GM23338 (cell line): Measurements from ENCODE around the gene PPP6R2. TPM values are rescaled to one million over a fixed set of nuclear protein-coding genes. Genes with fewer than 3 reads are reported as not detected.
A peak's percentile ranks its signal among the peaks of the same experiment; 100 is the strongest.

Experiments used
- ATAC-seq: fragments of 200-7000 bp; cut with Tn5 transposase; 3 replicates; pipeline ENCODE4 v1.9.1; 2020
- DNase-seq: peaks from one replicate; pipeline ENCODE4 v3.0.0-alpha.2; 2015; ENCODE audit warnings: low spot score
- H2AFZ ChIP-seq: fragments of 200-600 bp; sonication (generic); 2 replicates; pipeline ENCODE4 v1.8.0; 2016; ENCODE audit warnings: antibody characterized with exemption, mild to moderate bottlenecking, moderate library complexity
- H3F3A ChIP-seq: fragments of 200-600 bp; sonication (generic); replicated peaks from 2 replicates; pipeline ENCODE4 v1.8.0; 2017; ENCODE audit warnings: antibody characterized with exemption, mixed run types, low read depth
- H3K27ac ChIP-seq: fragments of 200-600 bp; sonication (generic); 2 replicates; pipeline ENCODE4 v1.6.1; 2016; ENCODE audit warnings: low read depth
- H3K27me3 ChIP-seq: fragments of 200-600 bp; sonication (generic); 2 replicates; pipeline ENCODE4 v1.8.0; 2016; ENCODE audit warnings: mild to moderate bottlenecking, mixed run types, moderate library complexity; ENCODE audit not compliant: insufficient read depth
- H3K36me3 ChIP-seq: fragments of 200-600 bp; sonication (generic); 2 replicates; pipeline ENCODE4 v1.8.0; 2016; ENCODE audit warnings: mild to moderate bottlenecking; ENCODE audit not compliant: insufficient read depth
- H3K4me1 ChIP-seq: fragments of 200-600 bp; sonication (generic); 2 replicates; pipeline ENCODE4 v1.8.0; 2016; ENCODE audit warnings: mild to moderate bottlenecking, moderate library complexity; ENCODE audit not compliant: insufficient read depth
- H3K4me2 ChIP-seq: fragments of 200-600 bp; sonication (generic); 2 replicates; pipeline ENCODE4 v1.7.1; 2017; ENCODE audit warnings: mixed run types
- H3K4me3 ChIP-seq: fragments of 200-600 bp; sonication (generic); 2 replicates; pipeline ENCODE4 v1.6.1; 2016; ENCODE audit warnings: mixed run types
- H3K79me2 ChIP-seq: fragments of 200-600 bp; sonication (generic); replicated peaks from 2 replicates; pipeline ENCODE4 v1.8.0; 2017; ENCODE audit warnings: mild to moderate bottlenecking; ENCODE audit not compliant: insufficient read depth
- H3K9me2 ChIP-seq: fragments of 200-600 bp; sonication (generic); 2 replicates; pipeline ENCODE4 v1.8.0; 2017; ENCODE audit not compliant: insufficient read depth
- H4K20me1 ChIP-seq: fragments of 200-600 bp; sonication (generic); replicated peaks from 2 replicates; pipeline ENCODE4 v1.8.0; 2017; ENCODE audit warnings: mild to moderate bottlenecking; ENCODE audit not compliant: insufficient read depth
- H3K27ac Mint-ChIP-seq: 2 replicates; pipeline ENCODE4 v1.8.0; 2020; ENCODE audit warnings: inconsistent platforms, mild to moderate bottlenecking, moderate library complexity, mixed read lengths
- H3K27me3 Mint-ChIP-seq: 3 replicates; pipeline ENCODE4 v1.8.0; 2022; ENCODE audit warnings: low read depth, mild to moderate bottlenecking, moderate library complexity, mixed read lengths, inconsistent platforms; ENCODE audit not compliant: insufficient read depth, poor library complexity
- H3K36me3 Mint-ChIP-seq: 3 replicates; pipeline ENCODE4 v1.8.0; 2021; ENCODE audit warnings: low read depth, mild to moderate bottlenecking, inconsistent platforms, moderate library complexity, mixed read lengths
- H3K4me1 Mint-ChIP-seq: 3 replicates; pipeline ENCODE4 v1.8.0; 2020; ENCODE audit warnings: mild to moderate bottlenecking, inconsistent platforms, mixed read lengths
- H3K4me3 Mint-ChIP-seq: 3 replicates; pipeline ENCODE4 v1.8.0; 2021; ENCODE audit warnings: moderate library complexity, mild to moderate bottlenecking, inconsistent platforms, mixed read lengths
- H3K9me3 Mint-ChIP-seq: 3 replicates; pipeline ENCODE4 v1.8.0; 2020; ENCODE audit warnings: moderate library complexity, mild to moderate bottlenecking, inconsistent platforms, mixed read lengths
- CREB1 ChIP-seq: fragments of 250-450 bp; sonication (Bioruptor Pico); IDR thresholded peaks from 2 replicates; pipeline ENCODE4 v1.5.0; 2020; ENCODE audit warnings: low read depth, mild to moderate bottlenecking, moderate library complexity
- EZH2 ChIP-seq: fragments of 200-600 bp; sonication (generic); IDR thresholded peaks from one replicate; pipeline ENCODE4 v1.8.0; 2017; ENCODE audit warnings: antibody characterized with exemption, mild to moderate bottlenecking, low read depth; ENCODE audit not compliant: unreplicated experiment
- EZH2phosphoT487 ChIP-seq: fragments of 200-600 bp; sonication (generic); IDR thresholded peaks from one replicate; pipeline ENCODE4 v1.8.1; 2018; ENCODE audit warnings: antibody characterized with exemption; ENCODE audit not compliant: unreplicated experiment
- JUNB ChIP-seq: IDR thresholded peaks from one replicate; pipeline ENCODE4 v1.6.1; 2016; ENCODE audit warnings: antibody characterized with exemption; ENCODE audit not compliant: unreplicated experiment
- NANOG ChIP-seq: IDR thresholded peaks from 2 replicates; pipeline ENCODE4 v1.6.1; 2016; ENCODE audit warnings: antibody characterized with exemption, borderline replicate concordance
- POLR2AphosphoS5 ChIP-seq: IDR thresholded peaks from 2 replicates; pipeline ENCODE4 v1.6.1; 2016; ENCODE audit warnings: antibody characterized with exemption, low read depth
- STAT1 ChIP-seq: IDR thresholded peaks from one replicate; pipeline ENCODE4 v1.6.1; 2016; ENCODE audit warnings: antibody characterized with exemption; ENCODE audit not compliant: unreplicated experiment
- ZNF114 ChIP-seq: fragments of 250-450 bp; sonication (Bioruptor Pico); IDR thresholded peaks from 2 replicates; pipeline ENCODE4 v1.5.0; 2020; ENCODE audit warnings: mild to moderate bottlenecking, moderate library complexity
- ZNF331 ChIP-seq: fragments of 250-450 bp; sonication (Bioruptor Pico); IDR thresholded peaks from 2 replicates; pipeline ENCODE4 v1.5.0; 2020; ENCODE audit warnings: low read depth, mild to moderate bottlenecking, moderate library complexity
- polyA plus RNA-seq: library from polyadenylated mRNA; unstranded; fragments of >200 nt; fragmentation: Nextera tagmentation; extraction: Ambion mirVana; gene quantifications from 2 replicates; pipeline ENCODE4 v1.2.1, GENCODE V29; 2016
- total RNA-seq: library from RNA; depleted of rRNA; stranded (reverse); fragments of >200 nt; shearing (Covaris generic); gene quantifications from 2 replicates; pipeline ENCODE4 v1.2.3, GENCODE V29; 2014
- TF ChIP-seq, protein P1 (sequence below): IDR thresholded peaks from one replicate; pipeline ENCODE4 v1.6.1; 2018; ENCODE audit warnings: antibody characterized with exemption; ENCODE audit not compliant: unreplicated experiment
- TF ChIP-seq, protein P2 (sequence below), 2 experiments: fragments of 200-600 bp in 1 of 2; sonication (generic) in 1 of 2; conservative IDR thresholded peaks; 2 replicates each; pipeline versions ENCODE4 v1.5.1 to v1.6.1; 2016 to 2017; ENCODE audit warnings: antibody characterized with exemption in 2 of 2, low read depth in 2 of 2, mild to moderate bottlenecking in 2 of 2, moderate library complexity in 1 of 2
- TF ChIP-seq, protein P3 (sequence below): fragments of 250-450 bp; sonication (Bioruptor Pico); IDR thresholded peaks from 2 replicates; pipeline ENCODE4 v1.5.0; 2020; ENCODE audit warnings: mild to moderate bottlenecking, moderate library complexity
- TF ChIP-seq, protein P4 (sequence below): IDR thresholded peaks from 2 replicates; pipeline ENCODE4 v1.6.1; 2016; ENCODE audit warnings: antibody characterized with exemption

PPP6R2 gene
- total and polyA plus RNA-seq, 2 experiments from 2014 or later = 11.9 to 45.8 TPM

DNA sequence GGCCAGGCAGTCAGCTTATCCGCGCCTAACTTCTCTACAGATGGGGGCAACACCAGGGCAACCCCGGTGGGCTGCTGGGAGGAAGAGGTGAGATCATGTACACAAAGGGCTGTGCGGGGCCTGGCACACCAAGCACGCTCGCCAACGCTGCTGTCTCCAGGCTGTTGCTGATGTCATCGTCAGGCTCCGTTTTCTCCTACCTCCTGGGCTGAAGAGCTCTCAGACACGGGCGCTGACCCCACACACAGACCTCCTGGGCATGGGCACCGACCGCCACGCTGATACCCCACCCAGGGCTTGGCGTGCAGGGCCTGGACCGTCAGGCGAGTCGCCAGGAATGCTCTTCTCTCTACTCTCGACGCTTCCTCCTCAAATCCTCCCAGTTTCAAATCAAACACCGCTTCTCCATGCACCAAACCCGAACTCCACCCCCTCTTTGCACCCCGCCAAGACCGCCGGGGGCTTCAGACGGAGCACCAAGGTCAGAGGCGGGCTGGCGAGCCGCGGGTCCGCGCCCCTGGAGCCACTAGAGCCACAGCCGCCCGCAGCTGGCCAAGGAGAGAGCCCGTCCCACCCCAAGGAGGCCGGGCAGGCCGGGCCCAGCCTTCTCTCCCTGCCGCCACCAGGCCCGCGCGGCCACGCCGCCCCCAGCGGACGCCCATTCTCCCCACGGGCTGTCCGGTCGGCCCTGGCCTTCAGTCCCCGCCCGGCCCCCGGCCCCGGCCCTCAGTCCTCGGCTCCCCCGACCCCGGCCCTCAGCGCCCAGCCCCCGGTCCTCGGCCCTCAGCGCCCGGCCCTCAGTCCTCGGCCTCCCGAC, 130.9 kb downstream of the PPP6R2 start:
- H3K9me3 Mint-ChIP-seq = no peaks in the 10 kb centered on the region; the same call in 2 of the 3 replicates

More for the DNA sequence above, 130.9 kb downstream of the PPP6R2 start:
- H3F3A ChIP-seq = no peaks in the 10 kb centered on the region
- TF ChIP-seq, protein P1, sequence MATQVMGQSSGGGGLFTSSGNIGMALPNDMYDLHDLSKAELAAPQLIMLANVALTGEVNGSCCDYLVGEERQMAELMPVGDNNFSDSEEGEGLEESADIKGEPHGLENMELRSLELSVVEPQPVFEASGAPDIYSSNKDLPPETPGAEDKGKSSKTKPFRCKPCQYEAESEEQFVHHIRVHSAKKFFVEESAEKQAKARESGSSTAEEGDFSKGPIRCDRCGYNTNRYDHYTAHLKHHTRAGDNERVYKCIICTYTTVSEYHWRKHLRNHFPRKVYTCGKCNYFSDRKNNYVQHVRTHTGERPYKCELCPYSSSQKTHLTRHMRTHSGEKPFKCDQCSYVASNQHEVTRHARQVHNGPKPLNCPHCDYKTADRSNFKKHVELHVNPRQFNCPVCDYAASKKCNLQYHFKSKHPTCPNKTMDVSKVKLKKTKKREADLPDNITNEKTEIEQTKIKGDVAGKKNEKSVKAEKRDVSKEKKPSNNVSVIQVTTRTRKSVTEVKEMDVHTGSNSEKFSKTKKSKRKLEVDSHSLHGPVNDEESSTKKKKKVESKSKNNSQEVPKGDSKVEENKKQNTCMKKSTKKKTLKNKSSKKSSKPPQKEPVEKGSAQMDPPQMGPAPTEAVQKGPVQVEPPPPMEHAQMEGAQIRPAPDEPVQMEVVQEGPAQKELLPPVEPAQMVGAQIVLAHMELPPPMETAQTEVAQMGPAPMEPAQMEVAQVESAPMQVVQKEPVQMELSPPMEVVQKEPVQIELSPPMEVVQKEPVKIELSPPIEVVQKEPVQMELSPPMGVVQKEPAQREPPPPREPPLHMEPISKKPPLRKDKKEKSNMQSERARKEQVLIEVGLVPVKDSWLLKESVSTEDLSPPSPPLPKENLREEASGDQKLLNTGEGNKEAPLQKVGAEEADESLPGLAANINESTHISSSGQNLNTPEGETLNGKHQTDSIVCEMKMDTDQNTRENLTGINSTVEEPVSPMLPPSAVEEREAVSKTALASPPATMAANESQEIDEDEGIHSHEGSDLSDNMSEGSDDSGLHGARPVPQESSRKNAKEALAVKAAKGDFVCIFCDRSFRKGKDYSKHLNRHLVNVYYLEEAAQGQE = no peak
- TF ChIP-seq CREB1 (CRISPR knock-in tag) = no peak
- no peak for TF ChIP-seq POLR2AphosphoS5
- TF ChIP-seq EZH2phosphoT487 = no peak
- no peak for TF ChIP-seq ZNF114 (CRISPR knock-in tag)
- no peak for TF ChIP-seq ZNF331
- TF ChIP-seq NANOG = no peak
- TF ChIP-seq EZH2 = no peak
- no peak for TF ChIP-seq JUNB
- TF ChIP-seq, protein P2, sequence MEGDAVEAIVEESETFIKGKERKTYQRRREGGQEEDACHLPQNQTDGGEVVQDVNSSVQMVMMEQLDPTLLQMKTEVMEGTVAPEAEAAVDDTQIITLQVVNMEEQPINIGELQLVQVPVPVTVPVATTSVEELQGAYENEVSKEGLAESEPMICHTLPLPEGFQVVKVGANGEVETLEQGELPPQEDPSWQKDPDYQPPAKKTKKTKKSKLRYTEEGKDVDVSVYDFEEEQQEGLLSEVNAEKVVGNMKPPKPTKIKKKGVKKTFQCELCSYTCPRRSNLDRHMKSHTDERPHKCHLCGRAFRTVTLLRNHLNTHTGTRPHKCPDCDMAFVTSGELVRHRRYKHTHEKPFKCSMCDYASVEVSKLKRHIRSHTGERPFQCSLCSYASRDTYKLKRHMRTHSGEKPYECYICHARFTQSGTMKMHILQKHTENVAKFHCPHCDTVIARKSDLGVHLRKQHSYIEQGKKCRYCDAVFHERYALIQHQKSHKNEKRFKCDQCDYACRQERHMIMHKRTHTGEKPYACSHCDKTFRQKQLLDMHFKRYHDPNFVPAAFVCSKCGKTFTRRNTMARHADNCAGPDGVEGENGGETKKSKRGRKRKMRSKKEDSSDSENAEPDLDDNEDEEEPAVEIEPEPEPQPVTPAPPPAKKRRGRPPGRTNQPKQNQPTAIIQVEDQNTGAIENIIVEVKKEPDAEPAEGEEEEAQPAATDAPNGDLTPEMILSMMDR (conservative IDR thresholded peaks at IDR 0.05; ENCODE audit: low read depth in 2 of 2) = no peak
- TF ChIP-seq, protein P3, sequence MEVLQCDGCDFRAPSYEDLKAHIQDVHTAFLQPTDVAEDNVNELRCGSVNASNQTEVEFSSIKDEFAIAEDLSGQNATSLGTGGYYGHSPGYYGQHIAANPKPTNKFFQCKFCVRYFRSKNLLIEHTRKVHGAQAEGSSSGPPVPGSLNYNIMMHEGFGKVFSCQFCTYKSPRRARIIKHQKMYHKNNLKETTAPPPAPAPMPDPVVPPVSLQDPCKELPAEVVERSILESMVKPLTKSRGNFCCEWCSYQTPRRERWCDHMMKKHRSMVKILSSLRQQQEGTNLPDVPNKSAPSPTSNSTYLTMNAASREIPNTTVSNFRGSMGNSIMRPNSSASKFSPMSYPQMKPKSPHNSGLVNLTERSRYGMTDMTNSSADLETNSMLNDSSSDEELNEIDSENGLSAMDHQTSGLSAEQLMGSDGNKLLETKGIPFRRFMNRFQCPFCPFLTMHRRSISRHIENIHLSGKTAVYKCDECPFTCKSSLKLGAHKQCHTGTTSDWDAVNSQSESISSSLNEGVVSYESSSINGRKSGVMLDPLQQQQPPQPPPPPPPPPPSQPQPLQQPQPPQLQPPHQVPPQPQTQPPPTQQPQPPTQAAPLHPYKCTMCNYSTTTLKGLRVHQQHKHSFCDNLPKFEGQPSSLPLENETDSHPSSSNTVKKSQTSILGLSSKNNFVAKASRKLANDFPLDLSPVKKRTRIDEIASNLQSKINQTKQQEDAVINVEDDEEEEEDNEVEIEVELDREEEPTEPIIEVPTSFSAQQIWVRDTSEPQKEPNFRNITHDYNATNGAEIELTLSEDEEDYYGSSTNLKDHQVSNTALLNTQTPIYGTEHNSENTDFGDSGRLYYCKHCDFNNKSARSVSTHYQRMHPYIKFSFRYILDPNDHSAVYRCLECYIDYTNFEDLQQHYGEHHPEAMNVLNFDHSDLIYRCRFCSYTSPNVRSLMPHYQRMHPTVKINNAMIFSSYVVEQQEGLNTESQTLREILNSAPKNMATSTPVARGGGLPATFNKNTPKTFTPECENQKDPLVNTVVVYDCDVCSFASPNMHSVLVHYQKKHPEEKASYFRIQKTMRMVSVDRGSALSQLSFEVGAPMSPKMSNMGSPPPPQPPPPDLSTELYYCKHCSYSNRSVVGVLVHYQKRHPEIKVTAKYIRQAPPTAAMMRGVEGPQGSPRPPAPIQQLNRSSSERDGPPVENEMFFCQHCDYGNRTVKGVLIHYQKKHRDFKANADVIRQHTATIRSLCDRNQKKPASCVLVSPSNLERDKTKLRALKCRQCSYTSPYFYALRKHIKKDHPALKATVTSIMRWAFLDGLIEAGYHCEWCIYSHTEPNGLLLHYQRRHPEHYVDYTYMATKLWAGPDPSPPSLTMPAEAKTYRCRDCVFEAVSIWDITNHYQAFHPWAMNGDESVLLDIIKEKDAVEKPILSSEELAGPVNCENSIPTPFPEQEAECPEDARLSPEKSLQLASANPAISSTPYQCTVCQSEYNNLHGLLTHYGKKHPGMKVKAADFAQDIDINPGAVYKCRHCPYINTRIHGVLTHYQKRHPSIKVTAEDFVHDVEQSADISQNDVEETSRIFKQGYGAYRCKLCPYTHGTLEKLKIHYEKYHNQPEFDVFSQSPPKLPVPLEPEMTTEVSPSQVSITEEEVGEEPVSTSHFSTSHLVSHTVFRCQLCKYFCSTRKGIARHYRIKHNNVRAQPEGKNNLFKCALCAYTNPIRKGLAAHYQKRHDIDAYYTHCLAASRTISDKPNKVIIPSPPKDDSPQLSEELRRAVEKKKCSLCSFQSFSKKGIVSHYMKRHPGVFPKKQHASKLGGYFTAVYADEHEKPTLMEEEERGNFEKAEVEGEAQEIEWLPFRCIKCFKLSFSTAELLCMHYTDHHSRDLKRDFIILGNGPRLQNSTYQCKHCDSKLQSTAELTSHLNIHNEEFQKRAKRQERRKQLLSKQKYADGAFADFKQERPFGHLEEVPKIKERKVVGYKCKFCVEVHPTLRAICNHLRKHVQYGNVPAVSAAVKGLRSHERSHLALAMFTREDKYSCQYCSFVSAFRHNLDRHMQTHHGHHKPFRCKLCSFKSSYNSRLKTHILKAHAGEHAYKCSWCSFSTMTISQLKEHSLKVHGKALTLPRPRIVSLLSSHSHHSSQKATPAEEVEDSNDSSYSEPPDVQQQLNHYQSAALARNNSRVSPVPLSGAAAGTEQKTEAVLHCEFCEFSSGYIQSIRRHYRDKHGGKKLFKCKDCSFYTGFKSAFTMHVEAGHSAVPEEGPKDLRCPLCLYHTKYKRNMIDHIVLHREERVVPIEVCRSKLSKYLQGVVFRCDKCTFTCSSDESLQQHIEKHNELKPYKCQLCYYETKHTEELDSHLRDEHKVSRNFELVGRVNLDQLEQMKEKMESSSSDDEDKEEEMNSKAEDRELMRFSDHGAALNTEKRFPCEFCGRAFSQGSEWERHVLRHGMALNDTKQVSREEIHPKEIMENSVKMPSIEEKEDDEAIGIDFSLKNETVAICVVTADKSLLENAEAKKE = no peak
- no peak for TF ChIP-seq STAT1
- TF ChIP-seq, protein P4, sequence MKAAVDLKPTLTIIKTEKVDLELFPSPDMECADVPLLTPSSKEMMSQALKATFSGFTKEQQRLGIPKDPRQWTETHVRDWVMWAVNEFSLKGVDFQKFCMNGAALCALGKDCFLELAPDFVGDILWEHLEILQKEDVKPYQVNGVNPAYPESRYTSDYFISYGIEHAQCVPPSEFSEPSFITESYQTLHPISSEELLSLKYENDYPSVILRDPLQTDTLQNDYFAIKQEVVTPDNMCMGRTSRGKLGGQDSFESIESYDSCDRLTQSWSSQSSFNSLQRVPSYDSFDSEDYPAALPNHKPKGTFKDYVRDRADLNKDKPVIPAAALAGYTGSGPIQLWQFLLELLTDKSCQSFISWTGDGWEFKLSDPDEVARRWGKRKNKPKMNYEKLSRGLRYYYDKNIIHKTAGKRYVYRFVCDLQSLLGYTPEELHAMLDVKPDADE = no peak
- peak overlapping the region; percentile 90 for H3K4me2 ChIP-seq
- no peaks in the 10 kb centered on the region for H3K36me3 ChIP-seq
- H3K79me2 ChIP-seq = peaks cover 51% of the 10 kb centered on the region
- ATAC-seq (peak; percentile 13), DNase-seq (peak; percentile 54)
- Mint-ChIP-seq H3K27ac (no peak overlapping the region), H3K4me1 (peaks cover 36% of the 10 kb centered on the region), H3K27me3 (peaks cover 33% of the 10 kb centered on the region), H3K4me3 (peak overlapping the region; percentile 80), H3K36me3 (no peaks in the 10 kb centered on the region)
- peaks cover 2% of the 10 kb centered on the region; the same call in 1 of the 2 replicates for H3K27me3 ChIP-seq
- no peak overlapping the region for H2AFZ ChIP-seq
- peaks cover 19% of the 10 kb centered on the region for H3K4me1 ChIP-seq
- no peak overlapping the region for H3K27ac ChIP-seq
- no peaks in the 10 kb centered on the region for H3K9me2 ChIP-seq
- peaks cover 34% of the 10 kb centered on the region for H4K20me1 ChIP-seq
- peak overlapping the region; percentile 72 for H3K4me3 ChIP-seq
